ENCODE data around the gene SPTBN5. TPM values are rescaled to one million over a fixed set of nuclear protein-coding genes. Genes with fewer than 3 reads are reported as not detected.

Gene SPTBN5
- total and polyA plus RNA-seq, 8 donors = 0.32 to 11.4 (median 0.84) TPM

GRCh38 chr15:41825572-41826535 lies 68.0 kb downstream of the SPTBN5 start:
- Histone ChIP-seq H3K4me1 (peaks cover 6 to 12% (median 11%) of the 10 kb centered on the region in 3 donors), H3K27me3 (no peaks in the 10 kb centered on the region), H3K36me3 (peaks cover 0 to 6% (median 0%) of the 10 kb centered on the region in 3 donors), H3K4me3 (no peak overlapping the region), H3K27ac (no peak overlapping the region), H3K9me3 (no peaks in the 10 kb centered on the region)
- TF ChIP-seq CTCF (IDR thresholded peaks at IDR 0.05) = no peak
- DNase-seq = peak in 1 of 6 donors; percentile 66
- 84 to 90% methylated on average over 13 of the region's 13 CpGs for WGBS, 2 donors
- ATAC-seq = no peak
- intact Hi-C loops (cut with DNase I) = no loop called here
- no peak for FAIRE-seq

- FAIRE-seq = no peak
- 91 to 95% methylated on average over 10 of the region's 10 CpGs for WGBS, 2 donors
- Histone ChIP-seq H3K9me3 (no peaks in the 10 kb centered on the region), H3K27me3 (no peaks in the 10 kb centered on the region), H3K36me3 (peaks cover 0 to 6% (median 0%) of the 10 kb centered on the region in 3 donors), H3K27ac (no peak overlapping the region), H3K4me1 (peaks cover 6 to 15% (median 11%) of the 10 kb centered on the region in 3 donors), H3K4me3 (no peak overlapping the region)
- DNase-seq = peak in 1 of 6 donors; percentile 51
- no peak for ATAC-seq
- intact Hi-C loops (cut with DNase I) = no loop called here
- no peak for TF ChIP-seq CTCF (IDR thresholded peaks at IDR 0.05)
These were observed 68.7 kb downstream of the SPTBN5 start for GRCh38 chr15:41825145-41825544.

- FAIRE-seq (no peak), ATAC-seq (no peak), DNase-seq (peak in 1 of 6 donors; percentile 63)
These were observed 69.6 kb downstream of the SPTBN5 start for GRCh38 chr15:41824062-41824745.

GRCh38 chr15:41823502-41823901 lies 70.4 kb downstream of the SPTBN5 start:
- no peak overlapping the region for H3K27ac ChIP-seq
- no peak for TF ChIP-seq CTCF (IDR thresholded peaks at IDR 0.05)
- peaks cover 0 to 15% (median 4%) of the 10 kb centered on the region in 3 donors for H3K4me1 ChIP-seq
- FAIRE-seq (no peak), ATAC-seq (no peak), DNase-seq (peak in 1 of 6 donors; percentile 67)
- H3K4me3 ChIP-seq = no peak overlapping the region
- intact Hi-C loops (cut with DNase I) = loop anchor here in 1 of 3 donors (5.0 kb wide), 1 partner anchor 84 kb away; no protein-coding TSS in a partner anchor
- peaks cover 0 to 8% (median 0%) of the 10 kb centered on the region in 3 donors for H3K36me3 ChIP-seq
- WGBS, 2 donors = 92 to 93% methylated on average over 11 of the region's 11 CpGs
- no peaks in the 10 kb centered on the region for H3K9me3 ChIP-seq
- no peaks in the 10 kb centered on the region for H3K27me3 ChIP-seq

More at GRCh38 chr15:41824062-41824745, 69.6 kb downstream of the SPTBN5 start:
- intact Hi-C loops (cut with DNase I) = loop anchor here in 1 of 3 donors (5.0 kb wide), 1 partner anchor 83 kb away; no protein-coding TSS in a partner anchor
- Histone ChIP-seq H3K9me3 (no peaks in the 10 kb centered on the region), H3K27me3 (no peaks in the 10 kb centered on the region), H3K27ac (no peak overlapping the region), H3K4me1 (peaks cover 6 to 15% (median 11%) of the 10 kb centered on the region in 3 donors), H3K36me3 (peaks cover 0 to 6% (median 0%) of the 10 kb centered on the region in 3 donors), H3K4me3 (no peak overlapping the region)
- TF ChIP-seq CTCF (IDR thresholded peaks at IDR 0.05) = no peak
- WGBS, 2 donors = 92 to 94% methylated on average over 19 of the region's 19 CpGs

All from pancreas (tissue), 10 donors.